RWPE2 (cell line): Measurements from ENCODE around the gene ARF5.

ENCODE experiments used
- ATAC-seq: fragments of 200-7000 bp; cut with Tn5 transposase; 3 replicates; pipeline ENCODE4 v1.9.1; 2021; ENCODE audit warnings: low read depth
- DNase-seq: peaks from one replicate; pipeline ENCODE4 v3.0.0-alpha.2; 2020; ENCODE audit warnings: low spot score
- H3K27ac ChIP-seq: fragments of 450-650 bp; 2 replicates; pipeline ENCODE4 v1.5.1; 2017; ENCODE audit warnings: mild to moderate bottlenecking; ENCODE audit not compliant: poor library complexity, severe bottlenecking
- H3K27me3 ChIP-seq: fragments of 250-450 bp; sonication (Bioruptor Pico); 2 replicates; pipeline ENCODE4 v1.5.1; 2021; ENCODE audit warnings: mild to moderate bottlenecking, moderate library complexity; ENCODE audit not compliant: insufficient read depth, poor library complexity, severe bottlenecking
- H3K36me3 ChIP-seq: fragments of 250-450 bp; sonication (Bioruptor Pico); 2 replicates; pipeline ENCODE4 v1.5.1; 2020; ENCODE audit warnings: low read depth, mild to moderate bottlenecking, moderate library complexity
- H3K4me1 ChIP-seq: fragments of 250-450 bp; sonication (Bioruptor Pico); 2 replicates; pipeline ENCODE4 v1.5.1; 2021; ENCODE audit warnings: mild to moderate bottlenecking, moderate library complexity; ENCODE audit not compliant: insufficient read depth, poor library complexity, severe bottlenecking
- H3K4me3 ChIP-seq: fragments of 250-450 bp; sonication (Bioruptor Pico); 2 replicates; pipeline ENCODE4 v1.5.1; 2021; ENCODE audit warnings: mild to moderate bottlenecking, moderate library complexity; ENCODE audit not compliant: severe bottlenecking
- H3K9me3 ChIP-seq: fragments of 250-450 bp; sonication (Bioruptor Pico); 2 replicates; pipeline ENCODE4 v1.5.1; 2021; ENCODE audit warnings: mild to moderate bottlenecking, moderate library complexity; ENCODE audit not compliant: severe bottlenecking
- CTCF ChIP-seq: fragments of 450-650 bp; IDR thresholded peaks from one replicate; pipeline ENCODE4 v1.5.1; 2017; ENCODE audit warnings: mild to moderate bottlenecking, moderate library complexity; ENCODE audit not compliant: poor library complexity, severe bottlenecking

ARF5 gene

GRCh38 chr7:127581716-127582115, 6.5 kb upstream of the ARF5 start:
- H3K4me3 ChIP-seq: no peak overlapping the region
- H3K27ac ChIP-seq: no peak overlapping the region
- H3K9me3 ChIP-seq: no peaks in the 10 kb centered on the region
- no peaks in the 10 kb centered on the region for H3K27me3 ChIP-seq
- peaks cover 42% of the 10 kb centered on the region for H3K36me3 ChIP-seq
- no peak for TF ChIP-seq CTCF
- DNase-seq: no peak
- ATAC-seq: no peak
- peaks cover 5% of the 10 kb centered on the region for H3K4me1 ChIP-seq

GRCh38 chr7:127582361-127582760, 5.8 kb upstream of the ARF5 start:
- DNase-seq: no peak

GRCh38 chr7:127584648-127585043, 3.6 kb upstream of the ARF5 start:
- TF ChIP-seq CTCF: no peak
- Histone ChIP-seq H3K4me3 (peak overlapping the region; percentile 100), H3K4me1 (peaks cover 5% of the 10 kb centered on the region), H3K27me3 (no peaks in the 10 kb centered on the region), H3K9me3 (no peaks in the 10 kb centered on the region), H3K27ac (no peak overlapping the region), H3K36me3 (peaks cover 44% of the 10 kb centered on the region)
- ATAC-seq (no peak), DNase-seq (no peak)

More at GRCh38 chr7:127582361-127582760, 5.8 kb upstream of the ARF5 start:
- TF ChIP-seq CTCF: no peak
- ATAC-seq: no peak
- peaks cover 42% of the 10 kb centered on the region for H3K36me3 ChIP-seq
- no peak overlapping the region for H3K4me3 ChIP-seq
- H3K4me1 ChIP-seq: peaks cover 5% of the 10 kb centered on the region
- no peaks in the 10 kb centered on the region for H3K9me3 ChIP-seq
- no peak overlapping the region for H3K27ac ChIP-seq
- H3K27me3 ChIP-seq: no peaks in the 10 kb centered on the region

GRCh38 chr7:127585044-127585953, 2.9 kb upstream of the ARF5 start, which contains the start of gene GCC1:
TSS of gene GCC1 (minus strand) at chr7:127585596. CDS start at chr7:127585182, 414 bp downstream.
- H3K36me3 ChIP-seq: peaks cover 42% of the 10 kb centered on the region
- ATAC-seq (peak; percentile 70), DNase-seq (peak; percentile 82)
- H3K9me3 ChIP-seq: no peaks in the 10 kb centered on the region
- peaks cover 5% of the 10 kb centered on the region for H3K4me1 ChIP-seq
- peak within 1 kb of the TSS; percentile 31 for H3K27ac ChIP-seq
- peak within 1 kb of the TSS; percentile 100 for H3K4me3 ChIP-seq
- H3K27me3 ChIP-seq: no peaks in the 10 kb centered on the region
- no peak for TF ChIP-seq CTCF

GRCh38 chr7:127586346-127586745, 1.9 kb upstream of the ARF5 start:
- no peak for DNase-seq
- no peak overlapping the region for H3K27ac ChIP-seq
- TF ChIP-seq CTCF: no peak

More at GRCh38 chr7:127586346-127586745, 1.9 kb upstream of the ARF5 start:
- Histone ChIP-seq H3K9me3 (no peaks in the 10 kb centered on the region), H3K36me3 (peaks cover 41% of the 10 kb centered on the region), H3K4me1 (peaks cover 5% of the 10 kb centered on the region), H3K27me3 (no peaks in the 10 kb centered on the region), H3K4me3 (no peak overlapping the region)
- ATAC-seq: no peak
